ENCODE data around the gene KRT27. TPM values are rescaled to one million over a fixed set of nuclear protein-coding genes. Genes with fewer than 3 reads are reported as not detected.

The KRT27 gene
- total and polyA plus RNA-seq, 11 donors, result not detected

DNA sequence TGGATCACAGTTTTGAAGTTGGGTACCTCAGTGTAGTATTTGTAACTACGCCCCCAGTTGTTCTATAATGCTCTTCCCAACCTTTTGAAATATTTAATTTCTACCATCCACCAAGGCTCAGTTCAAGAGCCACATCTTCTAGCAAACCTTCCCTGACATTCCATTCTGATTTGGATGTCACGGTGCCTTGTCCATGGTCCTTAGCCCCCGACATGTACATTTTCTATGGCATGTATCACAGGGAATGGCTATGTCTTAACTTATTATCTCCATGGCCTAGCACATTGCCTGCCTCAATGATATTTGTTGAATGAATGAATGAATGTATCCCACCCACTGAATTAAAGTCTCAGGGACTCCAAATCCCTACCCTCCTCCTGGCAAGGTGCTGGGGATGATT, 23.8 kb upstream of the KRT27 start:
- intact Hi-C loops (cut with DNase I), result loop anchor here in 6 of 10 donors (5.0 to 10.0 kb wide), 7 partner anchors 49 to 861 kb away; no protein-coding TSS in a partner anchor
- TF ChIP-seq POLR2A (IDR thresholded peaks at IDR 0.05), result no peak
- TF ChIP-seq, protein P1, sequence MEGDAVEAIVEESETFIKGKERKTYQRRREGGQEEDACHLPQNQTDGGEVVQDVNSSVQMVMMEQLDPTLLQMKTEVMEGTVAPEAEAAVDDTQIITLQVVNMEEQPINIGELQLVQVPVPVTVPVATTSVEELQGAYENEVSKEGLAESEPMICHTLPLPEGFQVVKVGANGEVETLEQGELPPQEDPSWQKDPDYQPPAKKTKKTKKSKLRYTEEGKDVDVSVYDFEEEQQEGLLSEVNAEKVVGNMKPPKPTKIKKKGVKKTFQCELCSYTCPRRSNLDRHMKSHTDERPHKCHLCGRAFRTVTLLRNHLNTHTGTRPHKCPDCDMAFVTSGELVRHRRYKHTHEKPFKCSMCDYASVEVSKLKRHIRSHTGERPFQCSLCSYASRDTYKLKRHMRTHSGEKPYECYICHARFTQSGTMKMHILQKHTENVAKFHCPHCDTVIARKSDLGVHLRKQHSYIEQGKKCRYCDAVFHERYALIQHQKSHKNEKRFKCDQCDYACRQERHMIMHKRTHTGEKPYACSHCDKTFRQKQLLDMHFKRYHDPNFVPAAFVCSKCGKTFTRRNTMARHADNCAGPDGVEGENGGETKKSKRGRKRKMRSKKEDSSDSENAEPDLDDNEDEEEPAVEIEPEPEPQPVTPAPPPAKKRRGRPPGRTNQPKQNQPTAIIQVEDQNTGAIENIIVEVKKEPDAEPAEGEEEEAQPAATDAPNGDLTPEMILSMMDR (IDR thresholded peaks at IDR 0.05), result no peak
- WGBS, 4 donors, result 68 to 79% (median 72%) methylated on average over 3 of the region's 3 CpGs
- Histone ChIP-seq H3K27me3 (peaks cover 0 to 40% (median 0%) of the 10 kb centered on the region in 9 donors), H3K9me3 (no peaks in the 10 kb centered on the region), H3K27ac (no peak overlapping the region), H3K4me3 (no peak overlapping the region), H3K4me1 (peaks cover 0 to 30% (median 18%) of the 10 kb centered on the region in 12 donors), H3K36me3 (no peaks in the 10 kb centered on the region)
- ATAC-seq (no peak), DNase-seq (no peak)

DNA sequence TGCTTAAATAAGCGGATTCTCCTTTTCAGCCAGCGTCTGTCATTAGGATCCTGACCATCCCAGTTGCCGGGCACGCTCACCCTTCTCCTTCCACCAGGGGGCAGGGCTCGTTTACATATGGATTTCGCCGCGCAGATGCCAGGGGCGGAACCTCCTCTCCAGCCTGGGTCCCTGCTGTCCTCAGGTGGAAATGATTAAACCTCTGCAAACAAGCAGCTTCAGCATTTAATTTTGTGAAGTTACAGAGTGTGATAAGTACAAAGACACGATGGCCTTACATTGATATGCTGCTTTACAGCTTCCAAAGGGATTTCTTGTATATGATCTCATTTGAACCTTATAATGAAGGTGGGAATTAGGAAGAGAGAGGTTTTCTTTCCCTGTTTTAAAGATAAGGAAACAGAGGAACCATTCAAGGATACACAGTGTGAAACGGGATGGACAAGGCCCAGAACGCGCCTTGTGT, 21.3 kb upstream of the KRT27 start:
- WGBS, 4 donors, result 8 to 14% (median 11%) methylated on average over 13 of the region's 13 CpGs
- Histone ChIP-seq H3K27me3 (peaks cover 0 to 37% (median 8%) of the 10 kb centered on the region in 9 donors), H3K36me3 (no peaks in the 10 kb centered on the region), H3K9me3 (no peaks in the 10 kb centered on the region), H3K27ac (no peak overlapping the region), H3K4me1 (peaks cover 0 to 6% (median 1%) of the 10 kb centered on the region in 12 donors), H3K4me3 (no peak overlapping the region)
- intact Hi-C loops (cut with DNase I), result loop anchor here in 9 of 10 donors (1.0 to 10.0 kb wide), 12 partner anchors 51 to 864 kb away; no protein-coding TSS in a partner anchor
- TF ChIP-seq, protein P1 (IDR thresholded peaks at IDR 0.05), result peak; percentile 72 to 92 (median 83)
- no peak for TF ChIP-seq POLR2A (IDR thresholded peaks at IDR 0.05)
- peak; percentile 65 to 78 (median 70) for DNase-seq
- peak; percentile 61 to 90 (median 86) for ATAC-seq

DNA sequence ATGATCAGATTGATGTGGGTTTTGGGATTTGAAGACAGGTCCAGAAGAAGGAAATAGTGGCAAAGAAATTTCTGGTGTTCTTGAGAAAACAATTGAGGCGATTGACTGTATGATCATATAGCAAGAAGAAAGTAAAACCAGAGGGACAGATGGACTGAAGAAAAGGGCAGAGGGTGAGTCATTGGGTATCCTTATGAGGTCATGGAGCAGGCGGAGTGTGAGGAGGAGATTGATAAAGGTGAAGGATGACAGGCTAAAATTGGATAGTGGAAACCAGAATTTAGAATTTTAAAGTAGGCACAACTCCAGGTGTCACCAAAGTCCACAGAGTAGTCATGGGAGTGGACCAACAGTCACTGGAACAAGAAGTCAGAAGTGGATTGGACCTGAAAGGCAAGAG, 18.8 kb upstream of the KRT27 start:
- TF ChIP-seq, protein P1 (IDR thresholded peaks at IDR 0.05), result no peak
- TF ChIP-seq POLR2A (IDR thresholded peaks at IDR 0.05), result no peak
- Histone ChIP-seq H3K4me1 (peaks cover 0 to 4% (median 0%) of the 10 kb centered on the region in 12 donors), H3K27ac (no peak overlapping the region), H3K27me3 (peaks cover 0 to 39% (median 19%) of the 10 kb centered on the region in 9 donors), H3K9me3 (no peaks in the 10 kb centered on the region), H3K36me3 (no peaks in the 10 kb centered on the region), H3K4me3 (no peak overlapping the region)
- WGBS, 4 donors, result 59 to 70% (median 66%) methylated on average over 2 of the region's 2 CpGs
- ATAC-seq (no peak), DNase-seq (no peak)
- intact Hi-C loops (cut with DNase I), result loop anchor here in 9 of 10 donors (5.0 to 10.0 kb wide), 8 partner anchors 54 to 866 kb away; no protein-coding TSS in a partner anchor

DNA sequence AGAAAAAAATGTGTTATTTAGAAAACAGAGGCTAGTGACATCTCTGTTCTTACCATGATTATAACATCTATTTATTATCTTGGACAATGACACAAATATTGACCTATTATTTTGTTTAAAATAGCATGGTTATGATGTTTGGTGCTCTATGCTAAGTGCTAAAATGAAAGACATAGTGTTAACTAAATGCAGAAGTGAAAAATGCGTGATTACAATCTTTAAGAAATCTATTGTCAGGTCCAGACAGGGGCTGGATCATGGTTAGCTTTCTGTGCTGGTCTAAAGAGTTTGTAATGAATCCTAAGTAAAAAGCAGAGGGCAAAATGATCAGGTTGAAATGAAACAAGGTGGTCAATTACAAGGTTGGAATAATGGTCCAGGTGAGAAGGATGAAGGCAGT, 18.0 kb upstream of the KRT27 start:
- H3K9me3 ChIP-seq, result no peaks in the 10 kb centered on the region
- DNase-seq (no peak), ATAC-seq (no peak)
- TF ChIP-seq, protein P1 (IDR thresholded peaks at IDR 0.05), result no peak
- TF ChIP-seq POLR2A (IDR thresholded peaks at IDR 0.05), result no peak
- no peak overlapping the region for H3K27ac ChIP-seq
- H3K36me3 ChIP-seq, result no peaks in the 10 kb centered on the region
- WGBS, 4 donors, result 66 to 83% (median 80%) methylated on average over 1 of the region's 1 CpG
- peaks cover 0 to 4% (median 0%) of the 10 kb centered on the region in 12 donors for H3K4me1 ChIP-seq
- intact Hi-C loops (cut with DNase I), result loop anchor here in 9 of 10 donors (5.0 to 10.0 kb wide), 8 partner anchors 54 to 867 kb away; no protein-coding TSS in a partner anchor
- H3K4me3 ChIP-seq, result no peak overlapping the region
- H3K27me3 ChIP-seq, result peaks cover 0 to 41% (median 19%) of the 10 kb centered on the region in 9 donors
